Liver (tissue), 9 donors: ENCODE data around the gene HORMAD2. TPM values are rescaled to one million over a fixed set of nuclear protein-coding genes. Genes with fewer than 3 reads are reported as not detected.

Source experiments
- DNase-seq: peaks from one replicate; pipeline ENCODE4 v3.0.0-alpha.2; 2017; ENCODE audit warnings: low spot score
- H3K27ac ChIP-seq, 2 donors: one replicate each; pipeline ENCODE4 v1.7.0; 2013; ENCODE audit warnings: inconsistent platforms in 2 of 2, low read length in 2 of 2, control low read depth in 1 of 2, low read depth in 1 of 2, mild to moderate bottlenecking in 1 of 2
- H3K27me3 ChIP-seq, 4 donors: one replicate each; pipeline versions ENCODE4 v1.6.1 to v1.7.0; 2013; ENCODE audit warnings: low read length in 3 of 4, inconsistent platforms in 1 of 4, mild to moderate bottlenecking in 1 of 4, moderate library complexity in 1 of 4; ENCODE audit not compliant: control insufficient read depth in 4 of 4, insufficient read depth in 4 of 4
- H3K36me3 ChIP-seq, 4 donors: one replicate each; pipeline versions ENCODE4 v1.6.1 to v1.7.0; 2013; ENCODE audit warnings: low read length in 3 of 4, mild to moderate bottlenecking in 3 of 4, low read depth in 1 of 4, moderate library complexity in 1 of 4; ENCODE audit not compliant: control insufficient read depth in 4 of 4, insufficient read depth in 3 of 4
- H3K4me1 ChIP-seq, 4 donors: one replicate each; pipeline versions ENCODE4 v1.6.1 to v1.7.0; 2013; ENCODE audit warnings: low read length in 3 of 4, mild to moderate bottlenecking in 3 of 4, moderate library complexity in 1 of 4; ENCODE audit not compliant: control insufficient read depth in 4 of 4, insufficient read depth in 4 of 4
- H3K4me3 ChIP-seq, 3 donors: one replicate each; pipeline versions ENCODE4 v1.6.1 to v1.7.0; 2013; ENCODE audit warnings: low read length in 3 of 3, control low read depth in 1 of 3, low read depth in 1 of 3, mild to moderate bottlenecking in 1 of 3
- H3K9ac ChIP-seq, 2 donors: one replicate each; pipeline ENCODE4 v1.7.0; 2013; ENCODE audit warnings: low read length in 2 of 2, mild to moderate bottlenecking in 2 of 2, moderate library complexity in 2 of 2, control low read depth in 1 of 2, low read depth in 1 of 2
- H3K9me3 ChIP-seq, 4 donors: one replicate each; pipeline versions ENCODE4 v1.6.1 to v1.7.0; 2013; ENCODE audit warnings: low read length in 3 of 4; ENCODE audit not compliant: control insufficient read depth in 4 of 4
- ATF3 ChIP-seq: IDR thresholded peaks from 2 replicates; pipeline ENCODE4 v1.6.1; 2016; ENCODE audit warnings: antibody characterized with exemption
- CTCF ChIP-seq: fragments of 150-350 bp; IDR thresholded peaks from 2 replicates; pipeline ENCODE4 v1.5.1; 2017; ENCODE audit warnings: improper control_type of control experiment, low read depth, low read length; ENCODE audit not compliant: missing input control
- EGR1 ChIP-seq, 2 donors: IDR thresholded peaks; 2 replicates each; pipeline ENCODE4 v1.6.1; 2016 to 2018; ENCODE audit warnings: antibody characterized with exemption in 2 of 2, low read depth in 2 of 2
- FOXA1 ChIP-seq: IDR thresholded peaks from 2 replicates; pipeline ENCODE4 v1.6.1; 2016; ENCODE audit warnings: antibody characterized with exemption
- FOXA2 ChIP-seq: IDR thresholded peaks from 2 replicates; pipeline ENCODE4 v1.6.1; 2016; ENCODE audit warnings: antibody characterized with exemption
- HNF4A ChIP-seq, 2 donors: conservative IDR thresholded peaks; 2 replicates each; pipeline ENCODE4 v1.6.1; 2016; ENCODE audit warnings: antibody characterized with exemption in 2 of 2, mild to moderate bottlenecking in 2 of 2
- HNF4G ChIP-seq: IDR thresholded peaks from 2 replicates; pipeline ENCODE4 v1.6.1; 2016; ENCODE audit warnings: antibody characterized with exemption
- MAX ChIP-seq: IDR thresholded peaks from 2 replicates; pipeline ENCODE4 v1.6.1; 2016; ENCODE audit warnings: antibody characterized with exemption
- NR2F2 ChIP-seq: IDR thresholded peaks from 2 replicates; pipeline ENCODE4 v1.6.1; 2016; ENCODE audit warnings: antibody characterized with exemption
- RAD21 ChIP-seq, 2 donors: IDR thresholded peaks; 2 replicates each; pipeline ENCODE4 v1.6.1; 2016; ENCODE audit warnings: antibody characterized with exemption in 2 of 2, mild to moderate bottlenecking in 2 of 2
- REST ChIP-seq: IDR thresholded peaks from 2 replicates; pipeline ENCODE4 v1.6.1; 2016; ENCODE audit warnings: antibody characterized with exemption, mild to moderate bottlenecking
- SP1 ChIP-seq: IDR thresholded peaks from 2 replicates; pipeline ENCODE4 v1.6.1; 2018; ENCODE audit warnings: antibody characterized with exemption, mild to moderate bottlenecking
- TAF1 ChIP-seq: conservative IDR thresholded peaks from 2 replicates; pipeline ENCODE4 v1.6.1; 2016; ENCODE audit warnings: antibody characterized with exemption, mild to moderate bottlenecking
- YY1 ChIP-seq: IDR thresholded peaks from 2 replicates; pipeline ENCODE4 v1.6.1; 2016; ENCODE audit warnings: antibody characterized with exemption, mild to moderate bottlenecking
- ZBTB33 ChIP-seq: IDR thresholded peaks from 2 replicates; pipeline ENCODE4 v1.6.1; 2016; ENCODE audit warnings: antibody characterized with exemption
- WGBS: extraction: QIAGEN DNeasy Blood & Tissue Kit; methylation state at CpG from one replicate; pipeline ENCODE4 v1.1.7; 2013; 5-methylcytosine and 5-hydroxymethylcytosine counted together
- polyA plus RNA-seq, 2 donors: library from polyadenylated mRNA; stranded (reverse) in 1 of 2; unstranded in 1 of 2; fragments of 200-250 nt in 1 of 2; fragments of >200 nt in 1 of 2; fragmentation: Nextera tagmentation in 1 of 2; extraction: Ambion mirVana in 1 of 2; gene quantifications; one replicate each; pipeline versions ENCODE4 v1.2.1 to v1.2.3, GENCODE V29; 2013 to 2015
- total RNA-seq, 2 donors: library from RNA; depleted of rRNA; stranded (reverse); fragments of >200 nt; gene quantifications; one replicate each; pipeline ENCODE4 v1.2.3, GENCODE V29; 2014
- donor health status: healthy.
- donor health status: healthy.
- donor health status: healthy.
- donor health status: healthy.
- donor health status: healthy.

The HORMAD2 gene
- total and polyA plus RNA-seq, 4 donors, result 0.44 to 2.8 (median 0.47) TPM; not detected in 1

- TF ChIP-seq MAX (no peak), NR2F2 (no peak), HNF4A (conservative IDR thresholded peaks at IDR 0.05) (no peak), FOXA2 (no peak)
These were observed 64.1 kb downstream of the HORMAD2 start (continued) for GRCh38 chr22:30144391-30144790.

- Histone ChIP-seq H3K27me3 (peaks cover 0 to 2% (median 0%) of the 10 kb centered on the region in 4 donors), H3K36me3 (no peaks in the 10 kb centered on the region), H3K4me3 (no peak overlapping the region), H3K27ac (no peak overlapping the region), H3K9me3 (no peaks in the 10 kb centered on the region), H3K4me1 (no peaks in the 10 kb centered on the region), H3K9ac (no peak overlapping the region)
- TF ChIP-seq NR2F2 (no peak), REST (no peak), HNF4G (no peak), FOXA1 (no peak), SP1 (no peak)
- WGBS, result 72% methylated on average over 1 of the region's 1 CpG
- no peak for DNase-seq
These were observed 69.9 kb downstream of the HORMAD2 start for GRCh38 chr22:30150212-30150611.

GRCh38 chr22:30158277-30158676, 78.0 kb downstream of the HORMAD2 start:
- no peak for TF ChIP-seq TAF1
- no peak for TF ChIP-seq ATF3
- no peak for TF ChIP-seq YY1
- TF ChIP-seq CTCF, result no peak
- no peak for TF ChIP-seq RAD21 (IDR thresholded peaks at IDR 0.05)
- TF ChIP-seq SP1, result no peak
- no peak for TF ChIP-seq ZBTB33
- TF ChIP-seq HNF4A (conservative IDR thresholded peaks at IDR 0.05), result no peak
- no peak for TF ChIP-seq EGR1 (IDR thresholded peaks at IDR 0.05; ENCODE audit: low read depth in 2 of 2)
- Histone ChIP-seq H3K27ac (no peak overlapping the region), H3K4me1 (peaks cover 2 to 13% (median 10%) of the 10 kb centered on the region in 4 donors), H3K9me3 (no peaks in the 10 kb centered on the region), H3K4me3 (no peak overlapping the region), H3K27me3 (no peaks in the 10 kb centered on the region), H3K9ac (no peak overlapping the region), H3K36me3 (no peaks in the 10 kb centered on the region)
- whole genome bisulfite sequencing, result 76% methylated on average over 1 of the region's 1 CpG
- DNase-seq, result no peak
